OCI-LY1 (cell line): ENCODE results near the gene DEF6.

Experiments
- H2AFZ ChIP-seq: fragments of 200-600 bp; sonication (generic), shearing (Covaris generic); 2 replicates; pipeline ENCODE4 v1.6.0; 2014; ENCODE audit warnings: antibody characterized with exemption, mild to moderate bottlenecking, low read length
- H3F3A ChIP-seq: fragments of 200-600 bp; sonication (generic), shearing (Covaris generic); 2 replicates; pipeline ENCODE4 v1.6.0; 2014; ENCODE audit warnings: mild to moderate bottlenecking, antibody characterized with exemption, low read length, moderate library complexity; ENCODE audit not compliant: insufficient read depth
- H3K27ac ChIP-seq: fragments of 200-600 bp; sonication (generic); 2 replicates; pipeline ENCODE4 v1.5.1; 2014; ENCODE audit warnings: low read length, mixed run types, mild to moderate bottlenecking, low read depth; ENCODE audit not compliant: poor library complexity, severe bottlenecking
- H3K27me3 ChIP-seq: fragments of 200-600 bp; sonication (generic); 2 replicates; pipeline ENCODE4 v1.6.0; 2014; ENCODE audit warnings: antibody characterized with exemption, mild to moderate bottlenecking, low read length, moderate library complexity; ENCODE audit not compliant: insufficient read depth
- H3K36me3 ChIP-seq: fragments of 200-600 bp; sonication (generic); 2 replicates; pipeline ENCODE4 v1.6.1; 2014; ENCODE audit warnings: mild to moderate bottlenecking, antibody characterized with exemption, low read length, moderate library complexity, mixed read lengths; ENCODE audit not compliant: insufficient read depth
- H3K4me1 ChIP-seq: fragments of 200-600 bp; sonication (generic); 2 replicates; pipeline ENCODE4 v1.5.1; 2014; ENCODE audit warnings: mild to moderate bottlenecking, low read length, moderate library complexity; ENCODE audit not compliant: insufficient read depth, severe bottlenecking
- H3K4me2 ChIP-seq: fragments of 200-600 bp; sonication (generic), shearing (Covaris generic); 2 replicates; pipeline ENCODE4 v1.6.1; 2014; ENCODE audit warnings: low read length
- H3K4me3 ChIP-seq: fragments of 200-600 bp; sonication (generic); 2 replicates; pipeline ENCODE4 v1.5.1; 2014; ENCODE audit warnings: low read length, low read depth, mild to moderate bottlenecking, mixed read lengths; ENCODE audit not compliant: poor library complexity, severe bottlenecking
- H3K79me2 ChIP-seq: fragments of 200-600 bp; shearing (Covaris generic); 2 replicates; pipeline ENCODE4 v1.6.1; 2016; ENCODE audit warnings: mixed run types, low read length, mixed read lengths; ENCODE audit not compliant: insufficient read depth
- H3K9ac ChIP-seq: fragments of 200-600 bp; sonication (generic), shearing (Covaris generic); 2 replicates; pipeline ENCODE4 v1.6.1; 2014; ENCODE audit warnings: mild to moderate bottlenecking, low read length, mixed read lengths
- H3K9me2 ChIP-seq: fragments of 200-600 bp; sonication (generic), shearing (Covaris generic); 2 replicates; pipeline ENCODE4 v1.6.1; 2014; ENCODE audit warnings: low read depth, mild to moderate bottlenecking, low read length, mixed read lengths
- H3K9me3 ChIP-seq: fragments of 200-600 bp; shearing (Covaris generic); 2 replicates; pipeline ENCODE4 v1.6.1; 2014; ENCODE audit warnings: low read length, mixed read lengths
- H4K20me1 ChIP-seq: fragments of 200-600 bp; sonication (generic), shearing (Covaris generic); 2 replicates; pipeline ENCODE4 v1.6.0; 2016; ENCODE audit warnings: mild to moderate bottlenecking, low read length; ENCODE audit not compliant: insufficient read depth
- EZH2 ChIP-seq: fragments of 200-600 bp; sonication (generic), shearing (Covaris generic); IDR thresholded peaks from 2 replicates; pipeline ENCODE4 v1.8.0; 2017; ENCODE audit warnings: borderline replicate concordance, mixed run types, mild to moderate bottlenecking, antibody characterized with exemption, low read length, moderate library complexity, mixed read lengths
- TF ChIP-seq, protein P1 (sequence below): fragments of 200-600 bp; sonication (generic), shearing (Covaris generic); IDR thresholded peaks from 2 replicates; pipeline ENCODE4 v1.5.1; 2017; ENCODE audit warnings: mild to moderate bottlenecking, antibody characterized with exemption, low read length, moderate library complexity, mixed read lengths

The DEF6 gene

DNA sequence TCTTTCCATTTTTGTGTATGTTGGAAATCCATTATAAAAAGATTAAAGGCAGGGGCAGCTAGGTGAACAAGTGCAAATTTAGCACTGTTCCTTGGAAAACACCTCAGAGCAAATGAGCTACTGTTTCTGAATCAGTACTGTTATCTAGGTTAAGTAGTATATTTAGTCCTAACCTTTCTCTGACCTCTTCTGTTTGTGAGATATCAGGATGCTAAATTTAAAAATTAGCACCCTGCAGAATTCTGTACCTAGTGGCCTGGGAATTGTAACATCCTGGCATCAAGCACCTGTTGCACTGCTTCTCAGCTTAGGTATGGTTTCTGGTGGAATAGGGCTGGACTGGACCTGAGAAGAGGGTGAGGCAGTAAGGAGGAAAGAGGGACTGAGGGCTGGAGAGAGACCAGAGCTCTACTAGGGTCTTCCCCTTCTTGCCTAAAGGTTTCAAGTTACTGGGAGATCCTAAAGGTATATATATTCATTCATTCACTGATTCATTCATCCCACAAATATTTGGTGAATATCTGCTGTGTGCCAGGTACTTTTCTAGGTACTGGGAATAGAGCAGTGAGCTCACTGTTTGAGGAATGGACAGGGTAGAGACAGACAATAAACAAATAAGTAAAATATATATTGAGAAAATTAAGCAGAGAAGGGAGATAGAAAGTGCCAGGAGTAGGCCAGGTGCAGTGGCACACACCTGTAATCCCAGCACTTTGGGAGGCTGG, 32.9 kb upstream of the DEF6 start:
- TF ChIP-seq, protein P1, sequence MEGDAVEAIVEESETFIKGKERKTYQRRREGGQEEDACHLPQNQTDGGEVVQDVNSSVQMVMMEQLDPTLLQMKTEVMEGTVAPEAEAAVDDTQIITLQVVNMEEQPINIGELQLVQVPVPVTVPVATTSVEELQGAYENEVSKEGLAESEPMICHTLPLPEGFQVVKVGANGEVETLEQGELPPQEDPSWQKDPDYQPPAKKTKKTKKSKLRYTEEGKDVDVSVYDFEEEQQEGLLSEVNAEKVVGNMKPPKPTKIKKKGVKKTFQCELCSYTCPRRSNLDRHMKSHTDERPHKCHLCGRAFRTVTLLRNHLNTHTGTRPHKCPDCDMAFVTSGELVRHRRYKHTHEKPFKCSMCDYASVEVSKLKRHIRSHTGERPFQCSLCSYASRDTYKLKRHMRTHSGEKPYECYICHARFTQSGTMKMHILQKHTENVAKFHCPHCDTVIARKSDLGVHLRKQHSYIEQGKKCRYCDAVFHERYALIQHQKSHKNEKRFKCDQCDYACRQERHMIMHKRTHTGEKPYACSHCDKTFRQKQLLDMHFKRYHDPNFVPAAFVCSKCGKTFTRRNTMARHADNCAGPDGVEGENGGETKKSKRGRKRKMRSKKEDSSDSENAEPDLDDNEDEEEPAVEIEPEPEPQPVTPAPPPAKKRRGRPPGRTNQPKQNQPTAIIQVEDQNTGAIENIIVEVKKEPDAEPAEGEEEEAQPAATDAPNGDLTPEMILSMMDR: no peak
- TF ChIP-seq EZH2: no peak
- H3K79me2 ChIP-seq: no peaks in the 10 kb centered on the region
- no peaks in the 10 kb centered on the region for H3K36me3 ChIP-seq
- peaks cover 6% of the 10 kb centered on the region; the same call in 1 of the 2 replicates for H3F3A ChIP-seq
- no peaks in the 10 kb centered on the region for H3K27me3 ChIP-seq
- H3K9me3 ChIP-seq: no peaks in the 10 kb centered on the region
- H3K4me2 ChIP-seq: peak overlapping the region; percentile 34; the same call in 1 of the 2 replicates
- H3K4me3 ChIP-seq: no peak overlapping the region
- no peak overlapping the region for H2AFZ ChIP-seq
- no peaks in the 10 kb centered on the region for H3K9me2 ChIP-seq
- peaks cover 36% of the 10 kb centered on the region for H3K4me1 ChIP-seq
- no peaks in the 10 kb centered on the region for H4K20me1 ChIP-seq
- H3K27ac ChIP-seq: no peak overlapping the region
- no peak overlapping the region; the same call in 1 of the 2 replicates for H3K9ac ChIP-seq

DNA sequence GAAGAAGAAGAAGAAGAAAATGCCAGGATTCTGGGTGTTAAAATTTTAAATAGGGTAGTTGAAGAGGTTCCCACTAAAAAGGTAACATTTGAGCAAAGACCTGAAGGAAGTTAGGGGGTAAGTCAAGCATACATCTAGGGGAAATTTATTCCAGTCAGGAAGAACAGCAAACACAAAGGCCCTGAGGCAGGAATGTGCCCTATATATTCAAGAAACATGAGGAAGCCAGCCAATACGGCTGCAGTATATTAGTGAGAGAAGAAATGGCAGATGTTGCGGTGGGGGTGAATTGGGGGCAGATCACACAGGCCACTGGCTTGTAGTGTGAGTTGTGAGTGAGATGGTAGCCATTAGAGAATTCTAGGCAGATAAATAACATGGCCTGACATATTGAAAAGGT, 32.1 kb upstream of the DEF6 start:
- H3K79me2 ChIP-seq: no peaks in the 10 kb centered on the region
- peaks cover 30% of the 10 kb centered on the region for H3K4me1 ChIP-seq
- no peak overlapping the region for H3K9ac ChIP-seq
- no peak overlapping the region for H3K4me2 ChIP-seq
- H2AFZ ChIP-seq: no peak overlapping the region
- no peak overlapping the region for H3K4me3 ChIP-seq
- H3K27me3 ChIP-seq: no peaks in the 10 kb centered on the region
- H3F3A ChIP-seq: peaks cover 6% of the 10 kb centered on the region; the same call in 1 of the 2 replicates
- no peaks in the 10 kb centered on the region for H3K9me2 ChIP-seq
- no peaks in the 10 kb centered on the region for H4K20me1 ChIP-seq
- no peak for TF ChIP-seq EZH2
- TF ChIP-seq, protein P1: no peak
- no peaks in the 10 kb centered on the region for H3K36me3 ChIP-seq
- no peaks in the 10 kb centered on the region for H3K9me3 ChIP-seq
- no peak overlapping the region for H3K27ac ChIP-seq

DNA sequence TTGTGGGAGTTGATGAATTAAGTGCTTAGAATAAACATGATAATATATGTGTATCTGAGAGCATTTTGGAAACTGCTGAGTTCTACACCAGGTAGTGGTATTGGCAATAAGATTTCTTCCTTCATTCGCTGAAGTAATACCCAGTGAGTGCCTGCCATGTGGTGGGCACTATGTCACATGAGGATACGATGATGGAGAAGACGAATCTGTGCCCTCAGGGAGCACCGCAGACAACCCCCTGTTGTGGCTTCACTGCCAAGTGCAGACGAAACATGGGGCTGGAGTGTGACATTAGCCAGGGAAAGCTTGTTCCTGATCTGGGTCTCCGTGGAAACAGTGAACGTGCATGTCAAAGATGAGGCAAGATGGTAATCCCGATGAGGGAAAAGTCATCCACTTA, 30.2 kb upstream of the DEF6 start:
- Histone ChIP-seq H3K9me2 (no peaks in the 10 kb centered on the region), H3K27ac (no peak overlapping the region), H3K4me3 (no peak overlapping the region), H3K4me2 (no peak overlapping the region), H3K79me2 (no peaks in the 10 kb centered on the region), H3K9me3 (no peaks in the 10 kb centered on the region), H4K20me1 (no peaks in the 10 kb centered on the region), H3K27me3 (no peaks in the 10 kb centered on the region), H2AFZ (no peak overlapping the region), H3F3A (no peaks in the 10 kb centered on the region), H3K4me1 (peaks cover 24% of the 10 kb centered on the region), H3K9ac (no peak overlapping the region), H3K36me3 (no peaks in the 10 kb centered on the region; the same call in 1 of the 2 replicates)
- TF ChIP-seq, protein P1: no peak
- no peak for TF ChIP-seq EZH2
